ENCODE measurements around the gene BPIFA3.

- TF ChIP-seq, protein P1, sequence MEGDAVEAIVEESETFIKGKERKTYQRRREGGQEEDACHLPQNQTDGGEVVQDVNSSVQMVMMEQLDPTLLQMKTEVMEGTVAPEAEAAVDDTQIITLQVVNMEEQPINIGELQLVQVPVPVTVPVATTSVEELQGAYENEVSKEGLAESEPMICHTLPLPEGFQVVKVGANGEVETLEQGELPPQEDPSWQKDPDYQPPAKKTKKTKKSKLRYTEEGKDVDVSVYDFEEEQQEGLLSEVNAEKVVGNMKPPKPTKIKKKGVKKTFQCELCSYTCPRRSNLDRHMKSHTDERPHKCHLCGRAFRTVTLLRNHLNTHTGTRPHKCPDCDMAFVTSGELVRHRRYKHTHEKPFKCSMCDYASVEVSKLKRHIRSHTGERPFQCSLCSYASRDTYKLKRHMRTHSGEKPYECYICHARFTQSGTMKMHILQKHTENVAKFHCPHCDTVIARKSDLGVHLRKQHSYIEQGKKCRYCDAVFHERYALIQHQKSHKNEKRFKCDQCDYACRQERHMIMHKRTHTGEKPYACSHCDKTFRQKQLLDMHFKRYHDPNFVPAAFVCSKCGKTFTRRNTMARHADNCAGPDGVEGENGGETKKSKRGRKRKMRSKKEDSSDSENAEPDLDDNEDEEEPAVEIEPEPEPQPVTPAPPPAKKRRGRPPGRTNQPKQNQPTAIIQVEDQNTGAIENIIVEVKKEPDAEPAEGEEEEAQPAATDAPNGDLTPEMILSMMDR (IDR thresholded peaks at IDR 0.05), result no peak
- TF ChIP-seq EZH2 (IDR thresholded peaks at IDR 0.05) (no peak), EZH2phosphoT487 (IDR thresholded peaks at IDR 0.05) (no peak)
Measured at GRCh38 chr20:33191955-33192354, 25.2 kb upstream of the BPIFA3 start.

All from neural progenitor cell (in vitro differentiated cells).